ENCODE measurements around the gene PHYKPL.

DNA sequence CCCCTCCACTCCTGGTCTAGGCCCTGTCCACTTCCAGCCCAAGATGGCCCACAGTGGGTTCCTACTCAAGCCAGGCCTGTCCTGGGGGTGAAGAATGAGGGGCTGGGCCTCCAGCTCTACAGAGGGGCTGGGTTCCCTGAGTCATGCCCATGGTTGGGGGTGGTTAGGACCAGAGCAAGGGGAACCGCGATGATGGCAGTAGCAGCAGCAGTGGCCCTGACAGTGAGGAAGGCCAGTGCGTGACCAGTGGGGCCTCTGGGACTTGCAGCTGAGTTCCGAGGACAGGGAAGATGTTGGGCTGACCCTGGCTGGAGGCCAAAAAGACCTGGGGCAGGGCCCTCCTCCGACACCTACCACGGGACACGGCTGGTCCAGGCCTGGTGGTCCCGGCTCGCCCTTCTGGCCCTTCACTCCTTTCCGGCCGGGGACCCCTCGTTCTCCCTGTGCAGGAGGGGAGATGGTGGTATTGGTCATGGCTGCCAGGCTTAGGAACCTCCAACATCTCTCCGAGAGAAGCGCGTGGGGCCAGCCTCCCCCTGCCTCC is 9.2 kb upstream of the PHYKPL start:
- TF ChIP-seq, protein P1, sequence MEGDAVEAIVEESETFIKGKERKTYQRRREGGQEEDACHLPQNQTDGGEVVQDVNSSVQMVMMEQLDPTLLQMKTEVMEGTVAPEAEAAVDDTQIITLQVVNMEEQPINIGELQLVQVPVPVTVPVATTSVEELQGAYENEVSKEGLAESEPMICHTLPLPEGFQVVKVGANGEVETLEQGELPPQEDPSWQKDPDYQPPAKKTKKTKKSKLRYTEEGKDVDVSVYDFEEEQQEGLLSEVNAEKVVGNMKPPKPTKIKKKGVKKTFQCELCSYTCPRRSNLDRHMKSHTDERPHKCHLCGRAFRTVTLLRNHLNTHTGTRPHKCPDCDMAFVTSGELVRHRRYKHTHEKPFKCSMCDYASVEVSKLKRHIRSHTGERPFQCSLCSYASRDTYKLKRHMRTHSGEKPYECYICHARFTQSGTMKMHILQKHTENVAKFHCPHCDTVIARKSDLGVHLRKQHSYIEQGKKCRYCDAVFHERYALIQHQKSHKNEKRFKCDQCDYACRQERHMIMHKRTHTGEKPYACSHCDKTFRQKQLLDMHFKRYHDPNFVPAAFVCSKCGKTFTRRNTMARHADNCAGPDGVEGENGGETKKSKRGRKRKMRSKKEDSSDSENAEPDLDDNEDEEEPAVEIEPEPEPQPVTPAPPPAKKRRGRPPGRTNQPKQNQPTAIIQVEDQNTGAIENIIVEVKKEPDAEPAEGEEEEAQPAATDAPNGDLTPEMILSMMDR (IDR thresholded peaks at IDR 0.05 in 4 of 5, conservative IDR thresholded peaks at IDR 0.05 in 1 of 5) = no peak
- no peak for TF ChIP-seq POLR2A (IDR thresholded peaks at IDR 0.05)

Measured in gastrocnemius medialis (tissue), 4 donors.